Type B pancreatic cell (in vitro differentiated cells): Measurements from ENCODE around the gene CARD11. TPM values are rescaled to one million over a fixed set of nuclear protein-coding genes. Genes with fewer than 3 reads are reported as not detected.

Source experiments
- DNase-seq: peaks from one replicate; pipeline ENCODE4 v3.0.0; 2021; ENCODE audit warnings: mixed read lengths; ENCODE audit not compliant: unreplicated experiment; ENCODE audit errors: extremely low spot score
- H3K27ac Mint-ChIP-seq: 2 replicates; pipeline ENCODE4 v1.8.0; 2021; ENCODE audit warnings: mild to moderate bottlenecking, mixed read lengths
- H3K27me3 Mint-ChIP-seq: 2 replicates; pipeline ENCODE4 v1.8.0; 2021; ENCODE audit warnings: mixed read lengths
- H3K36me3 Mint-ChIP-seq: 2 replicates; pipeline ENCODE4 v1.8.0; 2021; ENCODE audit warnings: mixed read lengths
- H3K4me1 Mint-ChIP-seq: one replicate; pipeline ENCODE4 v1.8.0; 2021; ENCODE audit warnings: mixed read lengths; ENCODE audit not compliant: unreplicated experiment
- H3K4me3 Mint-ChIP-seq: 2 replicates; pipeline ENCODE4 v1.8.0; 2021; ENCODE audit warnings: mild to moderate bottlenecking, mixed read lengths
- H3K9me3 Mint-ChIP-seq: 2 replicates; pipeline ENCODE4 v1.8.0; 2021; ENCODE audit warnings: mixed read lengths
- CTCF ChIP-seq: fragments of 200-600 bp; sonication (generic); conservative IDR thresholded peaks from 2 replicates; pipeline ENCODE4 v1.5.0; 2021; ENCODE audit warnings: antibody characterized with exemption, mild to moderate bottlenecking
- total RNA-seq: library from RNA; stranded (reverse); gene quantifications from 2 replicates; pipeline ENCODE4 v1.2.1, GENCODE V29; 2021; ENCODE audit warnings: low replicate concordance

CARD11 gene
- total RNA-seq, 1 donor from 2014 or later: 11.6 TPM

GRCh38 chr7:2864999-2865670 is 178.5 kb downstream of the CARD11 start:
- peaks cover 21% of the 10 kb centered on the region for H3K4me1 Mint-ChIP-seq
- peak; percentile 96 for TF ChIP-seq CTCF
- H3K9me3 Mint-ChIP-seq: no peaks in the 10 kb centered on the region
- DNase-seq: no peak
- no peaks in the 10 kb centered on the region for H3K27me3 Mint-ChIP-seq
- no peak overlapping the region for H3K4me3 Mint-ChIP-seq
- no peaks in the 10 kb centered on the region for H3K36me3 Mint-ChIP-seq
- no peak overlapping the region for H3K27ac Mint-ChIP-seq

GRCh38 chr7:2864204-2864985 is 179.3 kb downstream of the CARD11 start:
- no peaks in the 10 kb centered on the region for H3K36me3 Mint-ChIP-seq
- H3K9me3 Mint-ChIP-seq: no peaks in the 10 kb centered on the region
- no peak overlapping the region for H3K27ac Mint-ChIP-seq
- H3K27me3 Mint-ChIP-seq: no peaks in the 10 kb centered on the region
- H3K4me3 Mint-ChIP-seq: no peak overlapping the region
- no peak for DNase-seq
- no peak for TF ChIP-seq CTCF
- H3K4me1 Mint-ChIP-seq: peaks cover 21% of the 10 kb centered on the region

- peaks cover 16% of the 10 kb centered on the region for H3K4me1 Mint-ChIP-seq
- no peak for TF ChIP-seq CTCF
- H3K36me3 Mint-ChIP-seq: no peaks in the 10 kb centered on the region
- no peaks in the 10 kb centered on the region for H3K27me3 Mint-ChIP-seq
- no peaks in the 10 kb centered on the region for H3K9me3 Mint-ChIP-seq
- no peak for DNase-seq
- no peak overlapping the region for H3K4me3 Mint-ChIP-seq
- H3K27ac Mint-ChIP-seq: no peak overlapping the region
These were observed 180.1 kb downstream of the CARD11 start for GRCh38 chr7:2863461-2864066.

GRCh38 chr7:2862831-2863361 is 180.8 kb downstream of the CARD11 start:
- no peaks in the 10 kb centered on the region for H3K9me3 Mint-ChIP-seq
- no peaks in the 10 kb centered on the region for H3K27me3 Mint-ChIP-seq
- H3K36me3 Mint-ChIP-seq: no peaks in the 10 kb centered on the region
- H3K4me3 Mint-ChIP-seq: no peak overlapping the region
- no peak for DNase-seq
- TF ChIP-seq CTCF: no peak
- H3K27ac Mint-ChIP-seq: no peak overlapping the region
- peaks cover 16% of the 10 kb centered on the region for H3K4me1 Mint-ChIP-seq

- no peak overlapping the region for H3K27ac Mint-ChIP-seq
- no peaks in the 10 kb centered on the region for H3K36me3 Mint-ChIP-seq
- no peaks in the 10 kb centered on the region for H3K9me3 Mint-ChIP-seq
- DNase-seq: no peak
- H3K4me1 Mint-ChIP-seq: peaks cover 19% of the 10 kb centered on the region
- no peak overlapping the region for H3K4me3 Mint-ChIP-seq
- TF ChIP-seq CTCF: no peak
- H3K27me3 Mint-ChIP-seq: no peaks in the 10 kb centered on the region
These were observed 182.2 kb downstream of the CARD11 start for GRCh38 chr7:2861509-2861908.
